K562 (cell line): ENCODE measurements around the gene GLRX.

Source experiments
- EGR1 ChIP-seq: fragments of 450-650 bp; conservative IDR thresholded peaks from 2 replicates; pipeline ENCODE4 v1.6.1; 2017; ENCODE audit warnings: mild to moderate bottlenecking
- EP300 ChIP-seq: IDR thresholded peaks from 2 replicates; pipeline ENCODE4 v1.6.1; 2012; ENCODE audit warnings: low read length, improper control_type of control experiment
- HDGF ChIP-seq: fragments of 450-650 bp; IDR thresholded peaks from 2 replicates; pipeline ENCODE4 v1.6.1; 2016
- HSF4 ChIP-seq: fragments of 250-450 bp; sonication (Bioruptor Pico); IDR thresholded peaks from 2 replicates; pipeline ENCODE4 v2.1.2; 2022; ENCODE audit warnings: mild to moderate bottlenecking, moderate library complexity, borderline replicate concordance
- POLR2A ChIP-seq: fragments of 450-650 bp; conservative IDR thresholded peaks from 2 replicates; pipeline ENCODE4 v1.6.1; 2016
- RFX5 ChIP-seq: IDR thresholded peaks from 2 replicates; pipeline ENCODE4 v1.6.1; 2011; ENCODE audit warnings: low read depth, mild to moderate bottlenecking, improper control_type of control experiment, low read length
- SP1 ChIP-seq: sonication (generic); formaldehyde crosslinking; IDR thresholded peaks from 2 replicates; pipeline ENCODE4 v1.8.1; 2022; ENCODE audit warnings: mild to moderate bottlenecking, missing genetic modification reagents
- TF ChIP-seq, protein P1 (sequence below), 3 experiments: IDR thresholded peaks in 2 of 3; conservative IDR thresholded peaks in 1 of 3; 2 replicates each; pipeline ENCODE4 v1.5.1; 2011 to 2012; ENCODE audit warnings: low read length in 3 of 3, mild to moderate bottlenecking in 3 of 3, control low read depth in 2 of 3, improper control_type of control experiment in 1 of 3, inconsistent platforms in 1 of 3, low read depth in 1 of 3, mixed read lengths in 1 of 3, moderate library complexity in 1 of 3; ENCODE audit not compliant: insufficient read depth in 2 of 3

DNA sequence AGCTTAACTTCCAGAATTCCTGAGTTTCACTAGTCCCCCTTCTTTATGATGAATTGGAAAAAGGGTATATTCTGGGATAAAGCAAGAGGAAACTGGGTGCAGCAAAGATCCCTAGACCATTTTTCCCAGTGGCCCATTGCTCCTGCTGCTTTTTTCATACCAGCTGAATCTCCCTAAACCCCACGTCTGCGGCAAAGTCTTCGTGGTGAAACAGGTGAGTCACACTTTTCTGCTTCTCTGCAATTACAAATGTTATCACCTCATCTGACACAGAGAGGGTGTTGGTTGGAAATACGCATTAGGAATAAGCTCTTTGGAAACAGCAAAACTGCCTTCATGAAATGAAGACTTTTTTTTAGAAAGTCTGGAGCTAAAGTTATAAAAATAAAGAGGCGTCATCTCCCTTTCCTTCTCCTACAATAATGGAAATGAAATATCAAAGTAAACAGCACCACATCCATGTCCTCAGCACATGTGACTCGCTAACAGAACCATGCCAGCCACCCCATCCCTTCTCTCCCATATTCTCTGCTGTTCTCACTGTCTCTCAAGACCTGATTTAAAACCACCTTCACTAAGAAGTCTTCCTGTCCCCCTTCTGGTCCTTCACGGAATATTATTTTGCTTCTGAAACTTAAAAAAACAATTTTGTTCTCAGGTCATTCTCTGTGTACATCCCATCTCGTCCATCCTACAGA lies 39.5 kb upstream of the GLRX start:
- TF ChIP-seq EP300 (no peak), HSF4 (CRISPR knock-in tag) (no peak), HDGF (no peak), EGR1 (no peak), SP1 (CRISPR knock-in tag) (no peak), POLR2A (no peak), RFX5 (no peak)
- TF ChIP-seq, protein P1, sequence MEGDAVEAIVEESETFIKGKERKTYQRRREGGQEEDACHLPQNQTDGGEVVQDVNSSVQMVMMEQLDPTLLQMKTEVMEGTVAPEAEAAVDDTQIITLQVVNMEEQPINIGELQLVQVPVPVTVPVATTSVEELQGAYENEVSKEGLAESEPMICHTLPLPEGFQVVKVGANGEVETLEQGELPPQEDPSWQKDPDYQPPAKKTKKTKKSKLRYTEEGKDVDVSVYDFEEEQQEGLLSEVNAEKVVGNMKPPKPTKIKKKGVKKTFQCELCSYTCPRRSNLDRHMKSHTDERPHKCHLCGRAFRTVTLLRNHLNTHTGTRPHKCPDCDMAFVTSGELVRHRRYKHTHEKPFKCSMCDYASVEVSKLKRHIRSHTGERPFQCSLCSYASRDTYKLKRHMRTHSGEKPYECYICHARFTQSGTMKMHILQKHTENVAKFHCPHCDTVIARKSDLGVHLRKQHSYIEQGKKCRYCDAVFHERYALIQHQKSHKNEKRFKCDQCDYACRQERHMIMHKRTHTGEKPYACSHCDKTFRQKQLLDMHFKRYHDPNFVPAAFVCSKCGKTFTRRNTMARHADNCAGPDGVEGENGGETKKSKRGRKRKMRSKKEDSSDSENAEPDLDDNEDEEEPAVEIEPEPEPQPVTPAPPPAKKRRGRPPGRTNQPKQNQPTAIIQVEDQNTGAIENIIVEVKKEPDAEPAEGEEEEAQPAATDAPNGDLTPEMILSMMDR (IDR thresholded peaks at IDR 0.05 in 2 of 3, conservative IDR thresholded peaks at IDR 0.05 in 1 of 3; ENCODE audit: insufficient read depth in 2 of 3, low read depth in 1 of 3, low read length in 3 of 3) = peak in 1 of 3 experiments; percentile 5; a peak in 2 of 6 replicates
